ENCODE results near the gene NTNG1.

NTNG1 gene

GRCh38 chr1:107132780-107133179, 8.1 kb upstream of the NTNG1 start:
- DNase-seq (ENCODE audit: low read depth): peak; percentile 21
- no peak overlapping the region for H3K4me3 ChIP-seq (ENCODE audit: low read depth, low read length)
- no peak for TF ChIP-seq CTCF (IDR thresholded peaks at IDR 0.05; ENCODE audit: low read depth, low read length, missing control alignments)

GRCh38 chr1:107135463-107135862, 5.4 kb upstream of the NTNG1 start:
- no peak for TF ChIP-seq CTCF (IDR thresholded peaks at IDR 0.05; ENCODE audit: low read depth, low read length, missing control alignments)
- no peak for DNase-seq (ENCODE audit: low read depth)
- H3K4me3 ChIP-seq (ENCODE audit: low read depth, low read length): no peak overlapping the region

GRCh38 chr1:107138166-107138565, 2.7 kb upstream of the NTNG1 start:
- no peak for DNase-seq (ENCODE audit: low read depth)
- no peak for TF ChIP-seq CTCF (IDR thresholded peaks at IDR 0.05; ENCODE audit: low read depth, low read length, missing control alignments)
- no peak overlapping the region for H3K4me3 ChIP-seq (ENCODE audit: low read depth, low read length)

- DNase-seq (ENCODE audit: low read depth): no peak
- no peak overlapping the region for H3K4me3 ChIP-seq (ENCODE audit: low read depth, low read length)
- no peak for TF ChIP-seq CTCF (IDR thresholded peaks at IDR 0.05; ENCODE audit: low read depth, low read length, missing control alignments)
Observed at GRCh38 chr1:107138767-107139445, 1.9 kb upstream of the NTNG1 start.

GRCh38 chr1:107139833-107140702, 771 bp upstream of the NTNG1 start:
- H3K4me3 ChIP-seq (ENCODE audit: low read depth, low read length): peak overlapping the region; percentile 38
- no peak for DNase-seq (ENCODE audit: low read depth)
- no peak for TF ChIP-seq CTCF (IDR thresholded peaks at IDR 0.05; ENCODE audit: low read depth, low read length, missing control alignments)

GRCh38 chr1:107141491-107142126, 770 bp downstream of the NTNG1 start:
- no peak for DNase-seq (ENCODE audit: low read depth)
- peak overlapping the region; percentile 54 for H3K4me3 ChIP-seq (ENCODE audit: low read depth, low read length)

More at GRCh38 chr1:107141491-107142126, 770 bp downstream of the NTNG1 start:
- no peak for TF ChIP-seq CTCF (IDR thresholded peaks at IDR 0.05; ENCODE audit: low read depth, low read length, missing control alignments)

All from GM12864 (cell line).